GM06990 (cell line): ENCODE measurements around the gene ANKS1B.

Experiments
- DNase-seq: peaks from one replicate; pipeline ENCODE4 v3.0.0-alpha.2; 2011; ENCODE audit not compliant: insufficient read length; ENCODE audit errors: extremely low read depth
- H3K27me3 ChIP-seq: replicated peaks from 2 replicates; pipeline ENCODE4 v1.6.0; 2011; ENCODE audit warnings: low read length; ENCODE audit not compliant: control insufficient read depth, insufficient read depth
- H3K36me3 ChIP-seq: 2 replicates; pipeline ENCODE4 v1.5.1; 2011; ENCODE audit warnings: low read length; ENCODE audit not compliant: control insufficient read depth, insufficient read depth
- H3K4me3 ChIP-seq: replicated peaks from 2 replicates; pipeline ENCODE4 v1.5.1; 2011; ENCODE audit warnings: low read depth, mild to moderate bottlenecking, control low read depth, low read length
- CTCF ChIP-seq: IDR thresholded peaks from 2 replicates; pipeline ENCODE4 v1.5.1; 2011; ENCODE audit warnings: low read length, control low read depth, mild to moderate bottlenecking, inconsistent platforms; ENCODE audit not compliant: insufficient read depth, poor library complexity, severe bottlenecking

ANKS1B gene

DNA sequence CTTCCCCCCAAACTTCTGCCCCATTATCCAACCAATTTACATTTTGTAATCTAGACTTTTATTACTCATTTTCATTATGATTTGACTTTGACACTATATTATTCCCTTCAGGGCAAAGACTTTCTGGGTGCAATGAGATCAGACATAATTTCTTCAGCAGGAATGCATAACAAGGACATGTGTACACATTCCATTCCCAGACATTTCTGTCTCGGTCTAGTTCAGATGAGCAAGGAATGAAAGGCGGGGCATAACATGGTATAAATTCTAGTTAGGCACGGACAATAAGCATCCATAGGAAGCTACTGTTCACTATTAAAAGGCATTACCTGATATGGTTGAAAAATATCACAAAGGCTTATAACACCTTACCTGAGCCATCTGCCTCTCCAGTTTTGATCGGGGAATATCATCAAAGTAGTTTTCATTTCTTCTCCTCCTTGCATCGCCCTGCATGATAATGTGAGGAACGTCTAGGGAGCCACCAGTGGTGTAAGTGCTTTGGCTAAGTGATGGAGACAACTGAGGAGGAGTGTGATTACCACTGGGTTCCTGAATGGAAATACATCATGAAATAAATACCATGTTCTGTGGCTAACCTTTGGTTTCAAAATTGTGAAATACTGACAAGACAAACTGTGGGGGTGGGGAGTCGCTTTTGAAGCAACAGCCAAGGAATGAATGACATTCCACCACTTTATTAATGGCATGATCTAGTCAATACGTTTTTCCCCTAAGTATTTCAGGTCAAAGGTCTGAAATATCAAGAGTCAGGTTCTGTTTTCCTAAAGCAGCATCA, 1155.7 kb downstream of the ANKS1B start:
- no peak for DNase-seq
- no peaks in the 10 kb centered on the region for H3K27me3 ChIP-seq
- TF ChIP-seq CTCF: no peak
- no peaks in the 10 kb centered on the region for H3K36me3 ChIP-seq
- no peak overlapping the region for H3K4me3 ChIP-seq

DNA sequence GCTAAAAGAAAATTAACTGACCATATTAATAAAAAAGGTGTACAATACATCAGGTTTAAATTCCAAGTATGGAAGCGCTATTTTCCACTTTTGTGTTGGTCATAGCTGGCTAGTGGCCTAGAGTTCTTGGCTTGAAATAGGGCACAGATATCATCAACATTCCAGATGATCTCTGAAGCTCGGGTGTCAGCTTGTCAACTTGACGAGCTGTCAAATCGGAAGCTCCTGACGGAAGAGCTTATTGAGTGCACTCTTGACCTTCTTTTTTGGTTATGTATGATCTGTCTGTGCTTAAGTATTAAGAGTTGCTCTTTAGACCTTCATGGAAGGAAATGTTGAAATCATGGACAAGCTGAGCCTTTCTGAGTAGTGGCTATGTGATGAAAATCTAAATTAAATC, 1161.7 kb downstream of the ANKS1B start:
- no peak for DNase-seq
- Histone ChIP-seq H3K36me3 (no peaks in the 10 kb centered on the region), H3K4me3 (no peak overlapping the region), H3K27me3 (no peaks in the 10 kb centered on the region; the same call in 1 of the 2 replicates)
- no peak for TF ChIP-seq CTCF

DNA sequence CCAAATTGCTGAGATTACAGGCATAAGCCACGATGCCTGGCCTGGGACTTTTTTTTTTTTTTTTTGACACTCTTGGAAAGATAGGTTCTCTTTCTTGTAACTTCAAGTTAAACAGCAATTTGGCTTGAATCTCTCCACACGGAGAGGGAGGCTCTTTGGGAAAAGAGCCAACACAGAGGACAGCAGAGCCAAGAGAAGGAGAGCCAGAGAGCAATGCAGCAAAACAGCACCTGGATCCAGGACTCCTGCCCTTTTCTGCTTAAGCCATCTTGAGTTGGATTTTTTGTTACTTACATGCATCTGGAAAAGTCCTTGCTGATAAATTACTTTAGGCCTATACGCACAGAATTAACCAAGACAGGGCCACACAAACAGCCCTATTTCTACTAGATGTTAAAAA, 1162.9 kb downstream of the ANKS1B start:
- no peak for TF ChIP-seq CTCF
- no peaks in the 10 kb centered on the region for H3K36me3 ChIP-seq
- H3K27me3 ChIP-seq: no peaks in the 10 kb centered on the region; the same call in 1 of the 2 replicates
- DNase-seq: no peak
- no peak overlapping the region for H3K4me3 ChIP-seq

- H3K36me3 ChIP-seq: no peaks in the 10 kb centered on the region
- H3K4me3 ChIP-seq: no peak overlapping the region
- no peak for DNase-seq
- TF ChIP-seq CTCF: no peak
- H3K27me3 ChIP-seq: no peaks in the 10 kb centered on the region; the same call in 1 of the 2 replicates
These were observed 1163.5 kb downstream of the ANKS1B start for GRCh38 chr12:98821232-98821631.

DNA sequence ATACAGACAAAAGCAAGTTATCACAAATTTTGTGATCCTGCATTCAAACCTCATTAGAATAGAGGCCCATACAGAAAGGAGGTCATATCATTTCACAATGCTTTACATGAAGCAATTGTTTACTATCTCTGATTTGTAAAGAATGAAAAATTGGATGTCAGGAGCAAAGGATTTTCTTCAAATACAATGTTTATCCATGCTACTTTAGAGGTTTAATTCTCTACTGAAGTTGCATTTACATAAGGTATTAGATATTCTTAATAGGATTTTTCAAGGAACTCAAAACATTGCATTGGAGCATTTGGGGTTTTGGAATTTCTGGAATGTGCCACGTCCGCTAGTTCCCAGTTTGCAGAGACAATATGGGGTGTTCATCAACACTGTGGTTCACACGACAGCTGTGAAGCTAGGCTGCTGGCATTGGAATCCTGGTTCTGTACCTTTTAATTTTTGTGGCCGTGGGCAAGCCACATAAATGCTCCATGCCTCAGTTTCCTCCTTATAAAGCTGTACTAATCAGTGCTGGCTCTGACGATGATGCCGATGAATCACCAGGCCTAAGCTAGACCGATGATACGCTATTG, 1164.8 kb downstream of the ANKS1B start:
- Histone ChIP-seq H3K4me3 (no peak overlapping the region), H3K36me3 (no peaks in the 10 kb centered on the region), H3K27me3 (no peaks in the 10 kb centered on the region; the same call in 1 of the 2 replicates)
- no peak for TF ChIP-seq CTCF
- no peak for DNase-seq
